DLD1 (cell line): ENCODE measurements around the gene STYXL2.

Experiments used
- in situ Hi-C: cut with HindIII; loops from 2 replicates; pipeline ENCODE4 v1.10.0; 2017; ENCODE audit warnings: low sequenced_read_pairs

STYXL2 gene

DNA sequence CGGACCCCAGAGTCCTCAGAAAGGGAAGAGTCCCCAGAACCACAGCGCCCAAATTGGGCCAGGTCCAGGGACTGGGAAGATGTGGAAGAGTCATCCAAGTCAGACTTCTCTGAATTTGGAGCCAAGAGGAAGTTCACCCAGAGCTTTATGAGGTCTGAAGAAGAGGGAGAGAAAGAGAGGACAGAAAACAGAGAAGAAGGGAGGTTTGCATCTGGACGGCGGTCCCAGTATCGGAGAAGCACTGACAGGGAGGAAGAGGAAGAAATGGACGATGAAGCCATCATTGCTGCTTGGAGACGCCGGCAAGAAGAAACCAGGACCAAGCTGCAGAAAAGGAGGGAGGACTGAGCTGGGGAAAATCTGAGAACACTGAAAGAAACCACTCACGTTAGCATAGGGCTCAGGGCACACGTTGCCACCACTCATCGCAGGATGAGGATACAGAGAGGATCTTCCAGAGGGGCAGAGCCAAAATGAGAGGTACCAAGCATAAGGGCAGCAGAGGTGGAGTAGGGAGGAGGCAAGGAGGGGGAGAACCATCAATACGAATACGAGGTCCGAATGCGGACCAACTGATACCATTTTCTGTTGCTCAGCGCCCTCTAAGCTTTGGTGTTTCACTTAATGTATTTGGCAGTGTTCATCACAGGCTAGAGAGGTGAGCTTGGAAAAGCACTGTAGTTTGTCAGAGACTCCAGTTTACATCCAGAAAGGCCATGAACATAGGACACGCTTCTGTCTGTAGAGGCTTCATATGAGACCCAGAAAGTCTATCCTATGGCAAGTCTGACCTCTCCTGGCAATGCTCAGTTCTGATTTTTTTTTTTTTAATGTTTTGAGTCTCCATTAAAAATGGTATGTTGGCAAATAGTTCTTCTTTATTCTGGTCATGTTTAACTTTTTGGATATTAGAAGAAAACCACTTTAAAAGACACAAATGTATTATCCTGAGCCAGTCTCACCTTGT lies 34.7 kb downstream of the STYXL2 start:
- in situ Hi-C loops, result no loop called here

- in situ Hi-C loops, result no loop called here
Observed at GRCh38 chr1:167130829-167131510, 37.1 kb downstream of the STYXL2 start.

DNA sequence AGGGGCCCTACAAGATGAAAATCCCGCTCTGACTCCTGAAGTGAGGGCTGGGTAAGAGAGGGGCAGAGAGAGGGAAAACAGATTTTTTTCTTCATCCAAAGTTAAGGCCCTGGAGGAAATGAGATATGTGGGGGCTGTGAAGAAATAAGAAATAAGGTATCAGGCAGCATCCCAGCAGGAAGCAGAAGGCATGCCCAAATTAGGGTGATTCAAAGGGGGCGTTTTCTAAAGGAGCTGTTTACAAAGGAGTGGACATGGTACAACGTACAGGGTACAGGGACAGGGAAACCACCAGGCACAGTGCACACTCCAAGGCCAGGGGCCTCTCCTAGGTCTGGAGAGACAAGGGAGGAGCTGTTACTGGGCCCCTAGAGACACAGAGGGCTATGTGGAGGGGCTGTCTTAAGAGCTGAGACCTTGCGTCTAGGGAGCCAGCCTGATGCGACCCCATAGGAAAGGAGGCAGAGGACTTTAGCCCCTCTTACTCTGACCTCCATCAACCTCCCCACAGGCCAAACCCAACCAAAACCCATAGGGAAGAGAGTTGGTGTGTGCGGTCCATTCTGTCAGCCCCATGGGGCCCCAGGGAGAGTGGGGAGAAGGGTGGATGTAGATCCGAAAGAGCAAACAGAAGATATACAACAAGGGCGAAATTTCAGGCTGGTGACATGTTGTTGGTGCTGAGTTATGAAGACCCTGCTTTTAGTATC lies 38.6 kb downstream of the STYXL2 start:
- in situ Hi-C loops, result no loop called here

DNA sequence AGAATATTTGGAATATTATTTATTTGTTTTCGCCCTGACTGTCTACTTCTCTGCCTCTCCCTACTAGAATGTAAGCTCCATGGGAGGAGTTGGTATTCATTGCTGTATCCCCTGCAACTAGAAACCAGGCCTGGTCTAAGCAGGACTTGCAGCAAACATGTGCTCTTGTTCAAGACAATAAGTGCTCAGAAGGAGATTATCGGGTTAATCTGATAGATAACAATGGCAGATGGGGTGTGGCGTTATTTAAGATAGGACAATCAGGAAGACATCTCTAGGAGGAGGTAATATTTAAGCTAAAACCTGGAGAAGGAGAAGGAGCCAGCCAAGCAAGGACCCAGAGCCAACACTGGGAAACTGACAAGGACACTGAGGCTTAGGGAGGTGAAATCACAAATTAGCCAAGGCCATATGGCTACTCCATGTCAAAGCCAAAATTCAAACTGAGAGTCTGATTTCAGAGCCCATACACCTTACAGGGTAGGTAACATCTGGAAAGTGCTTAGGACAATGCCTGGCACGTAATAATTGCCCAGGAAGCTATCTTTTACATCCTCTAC lies 41.5 kb downstream of the STYXL2 start:
- in situ Hi-C loops, result no loop called here

GRCh38 chr1:167136191-167136614 lies 42.3 kb downstream of the STYXL2 start:
- in situ Hi-C loops, result no loop called here

DNA sequence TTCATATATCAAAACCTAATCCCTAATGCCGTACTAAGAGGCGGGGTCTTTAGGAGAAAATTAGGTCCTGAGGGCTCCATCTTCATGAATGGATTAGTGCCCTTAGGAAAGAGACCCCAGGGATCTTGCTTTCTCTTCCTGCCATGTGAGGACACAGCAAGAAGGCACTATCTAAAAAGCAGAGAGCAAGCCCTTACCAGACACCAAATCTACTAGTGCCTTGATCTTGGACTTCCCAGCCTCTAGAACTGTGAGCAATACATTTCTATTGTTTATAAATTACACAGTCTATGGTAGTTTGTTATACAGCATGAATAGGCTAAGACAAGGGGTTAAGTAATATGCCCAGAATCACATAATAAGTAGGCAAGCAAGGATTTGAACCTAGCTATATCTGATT lies 42.9 kb downstream of the STYXL2 start:
- in situ Hi-C loops, result no loop called here

DNA sequence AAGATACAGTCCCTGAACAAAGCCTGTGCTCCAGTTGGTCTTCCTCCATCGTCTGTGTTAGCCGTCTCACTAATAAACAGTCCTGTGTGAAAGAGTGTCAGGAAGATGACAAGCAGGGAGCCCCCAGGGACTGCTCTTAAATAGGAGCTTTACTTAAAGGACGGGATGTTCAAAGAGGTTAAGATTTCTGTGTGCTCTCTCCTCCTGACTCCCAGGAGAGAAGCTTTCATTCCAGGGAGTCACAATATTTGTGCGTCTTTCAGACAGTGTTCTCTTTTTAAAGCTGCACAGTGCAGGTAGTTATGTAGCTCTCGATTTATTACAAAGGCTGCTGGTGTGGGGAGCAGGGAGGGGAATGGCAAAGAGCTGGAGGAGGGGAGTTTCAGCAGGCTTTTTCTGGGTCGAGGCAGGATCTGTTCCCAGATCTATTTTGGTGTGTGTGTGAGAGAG lies 43.5 kb downstream of the STYXL2 start:
- in situ Hi-C loops, result no loop called here

- in situ Hi-C loops, result no loop called here
Observed at GRCh38 chr1:167137793-167138510, 44.1 kb downstream of the STYXL2 start.

DNA sequence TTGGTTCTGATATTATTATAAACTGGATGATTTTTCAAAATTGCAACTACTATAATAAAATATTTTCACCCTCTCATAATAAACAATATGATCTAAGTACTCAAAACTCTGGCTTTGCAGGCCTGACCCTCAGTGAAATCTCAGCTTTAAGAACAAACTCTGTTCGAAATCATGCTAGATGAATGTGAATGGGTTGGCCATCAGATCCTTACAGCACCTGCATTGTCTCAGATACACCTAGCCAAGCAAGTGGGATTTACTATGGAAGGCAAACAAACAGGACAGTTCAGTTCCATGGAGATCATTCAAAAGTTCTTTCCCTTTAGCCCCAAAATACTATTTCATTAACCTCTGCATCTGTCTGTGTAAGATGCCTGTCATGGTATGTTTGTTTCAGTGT lies 44.8 kb downstream of the STYXL2 start:
- in situ Hi-C loops, result no loop called here

DNA sequence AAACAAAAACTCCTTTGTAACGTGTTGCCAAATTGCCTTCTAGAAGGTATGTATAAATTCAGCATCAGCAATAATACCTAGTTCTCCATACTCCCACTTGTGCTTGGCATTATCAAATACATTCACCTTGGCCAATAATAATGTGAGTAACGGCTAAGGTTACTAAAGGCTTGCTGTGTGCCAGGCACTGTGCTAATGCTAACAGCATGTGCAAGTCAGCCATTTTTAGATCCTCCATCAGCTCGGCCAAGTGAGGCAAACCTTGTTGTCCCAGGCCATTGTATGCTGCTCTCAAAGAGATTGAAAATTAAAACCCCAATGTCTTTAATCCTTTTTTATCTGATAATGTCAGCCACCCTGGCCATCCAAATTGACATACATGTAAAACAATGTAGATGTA lies 48.1 kb downstream of the STYXL2 start:
- in situ Hi-C loops, result no loop called here
